Activated CD4-positive, alpha-beta T cell treated with anti-CD3 and anti-CD28 coated beads, Interleukin-2, Interleukin-6, amounts not matched to agents 100 ng/mL and 50 ng/mL, durations not matched to agents 16 hours and 8 hours (primary cell): ENCODE data around the gene SRD5A2.

Source experiments
- DNase-seq: peaks from one replicate; pipeline ENCODE4 v3.0.0-alpha.2; 2020

SRD5A2 gene, protein sequence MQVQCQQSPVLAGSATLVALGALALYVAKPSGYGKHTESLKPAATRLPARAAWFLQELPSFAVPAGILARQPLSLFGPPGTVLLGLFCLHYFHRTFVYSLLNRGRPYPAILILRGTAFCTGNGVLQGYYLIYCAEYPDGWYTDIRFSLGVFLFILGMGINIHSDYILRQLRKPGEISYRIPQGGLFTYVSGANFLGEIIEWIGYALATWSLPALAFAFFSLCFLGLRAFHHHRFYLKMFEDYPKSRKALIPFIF

DNA sequence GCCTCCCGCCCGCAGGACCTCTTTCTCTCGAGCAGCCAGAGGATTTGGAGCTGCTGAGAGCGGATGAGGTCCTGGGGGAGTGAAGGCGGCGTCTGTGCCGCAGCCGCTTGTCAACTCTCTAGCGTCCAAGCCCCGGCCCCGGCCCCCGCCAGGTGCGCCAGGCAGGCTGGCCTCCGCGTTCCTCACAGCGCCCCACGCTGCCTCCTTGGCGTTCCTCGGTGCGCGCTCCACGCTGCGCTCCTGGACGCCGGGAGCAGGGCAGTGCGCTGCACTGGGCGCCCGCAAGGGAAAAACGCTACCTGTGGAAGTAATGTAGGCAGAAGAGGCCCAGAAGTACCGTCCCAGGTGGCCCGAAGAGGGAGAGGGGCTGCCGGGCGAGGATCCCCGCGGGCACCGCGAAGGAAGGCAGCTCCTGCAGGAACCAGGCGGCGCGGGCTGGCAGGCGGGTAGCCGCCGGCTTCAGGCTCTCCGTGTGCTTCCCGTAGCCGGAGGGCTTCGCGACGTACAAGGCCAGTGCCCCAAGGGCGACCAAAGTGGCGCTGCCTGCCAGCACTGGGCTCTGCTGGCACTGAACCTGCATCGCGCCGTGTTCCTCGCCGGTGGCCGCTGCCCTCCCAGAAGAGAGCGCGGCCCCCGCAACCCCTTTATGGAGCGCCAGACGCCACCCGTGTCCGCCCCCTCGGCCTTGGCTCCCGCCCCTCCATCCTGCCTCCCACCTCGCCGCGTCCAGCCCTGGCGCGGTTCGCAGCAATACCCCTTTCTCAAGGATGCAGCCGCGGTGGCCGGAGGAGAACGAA lies at the start of gene SRD5A2:
SRD5A2 (minus strand) TSS at position 618 of the 797 bp plus-strand sequence; CDS start at position 580, 38 bp downstream.
- no peak for DNase-seq

DNA sequence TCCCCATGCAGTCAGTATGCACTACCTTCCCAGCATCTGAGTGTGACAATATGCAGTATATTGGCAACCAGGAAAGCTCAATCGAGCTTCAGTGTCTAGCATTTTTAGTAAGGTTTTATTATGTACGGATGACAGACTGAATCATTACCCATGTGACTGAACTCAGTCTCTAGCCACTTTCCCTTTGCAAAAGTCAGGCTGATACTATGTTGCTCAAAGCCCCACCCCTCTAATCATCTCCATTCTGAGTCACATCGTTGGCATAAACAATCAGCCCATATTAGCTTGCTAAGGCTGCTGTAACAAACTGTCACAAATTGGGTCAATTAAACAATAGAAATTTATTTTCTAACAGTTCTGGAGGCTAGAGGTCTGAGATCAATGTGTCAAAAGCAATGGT lies 25.8 kb upstream of the SRD5A2 start:
- DNase-seq: no peak

DNA sequence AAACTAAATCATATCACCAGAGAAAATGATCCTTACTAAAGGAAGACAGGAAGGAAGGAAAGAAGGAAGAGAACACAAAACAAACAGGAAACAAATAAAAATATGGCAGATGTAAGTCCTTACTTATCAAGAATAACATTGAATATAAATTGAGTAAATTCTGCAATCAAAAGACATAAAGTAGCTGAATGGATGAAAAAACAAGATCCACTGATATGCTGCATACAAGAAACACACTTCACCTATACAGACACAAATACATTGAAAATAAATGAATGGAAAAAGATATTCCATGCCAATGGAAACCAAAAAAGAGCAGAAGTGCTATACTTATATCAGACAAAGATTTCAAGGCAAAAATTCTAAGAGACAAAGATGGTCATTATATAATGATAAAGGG lies 18.0 kb upstream of the SRD5A2 start:
- DNase-seq: no peak

DNA sequence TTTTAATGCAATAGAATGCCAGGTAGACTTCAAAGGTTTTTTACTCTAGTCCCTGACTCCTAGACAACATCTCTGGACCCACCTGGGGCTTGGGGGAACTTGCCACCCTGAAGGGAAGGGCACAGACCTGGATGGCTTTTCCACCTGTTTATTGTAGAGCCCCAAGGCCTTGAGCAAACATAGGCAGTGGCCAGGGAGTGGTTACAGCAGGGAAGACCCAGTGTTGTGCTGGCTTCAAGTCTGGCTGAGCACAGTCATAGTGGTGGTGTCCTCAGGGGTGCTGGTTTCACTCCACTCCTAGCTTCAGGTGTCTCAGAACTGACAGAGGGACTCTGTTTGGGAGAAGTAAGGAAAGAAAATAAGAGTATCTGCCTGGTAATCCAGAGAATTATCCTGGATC lies 5.5 kb upstream of the SRD5A2 start:
- DNase-seq: no peak

DNA sequence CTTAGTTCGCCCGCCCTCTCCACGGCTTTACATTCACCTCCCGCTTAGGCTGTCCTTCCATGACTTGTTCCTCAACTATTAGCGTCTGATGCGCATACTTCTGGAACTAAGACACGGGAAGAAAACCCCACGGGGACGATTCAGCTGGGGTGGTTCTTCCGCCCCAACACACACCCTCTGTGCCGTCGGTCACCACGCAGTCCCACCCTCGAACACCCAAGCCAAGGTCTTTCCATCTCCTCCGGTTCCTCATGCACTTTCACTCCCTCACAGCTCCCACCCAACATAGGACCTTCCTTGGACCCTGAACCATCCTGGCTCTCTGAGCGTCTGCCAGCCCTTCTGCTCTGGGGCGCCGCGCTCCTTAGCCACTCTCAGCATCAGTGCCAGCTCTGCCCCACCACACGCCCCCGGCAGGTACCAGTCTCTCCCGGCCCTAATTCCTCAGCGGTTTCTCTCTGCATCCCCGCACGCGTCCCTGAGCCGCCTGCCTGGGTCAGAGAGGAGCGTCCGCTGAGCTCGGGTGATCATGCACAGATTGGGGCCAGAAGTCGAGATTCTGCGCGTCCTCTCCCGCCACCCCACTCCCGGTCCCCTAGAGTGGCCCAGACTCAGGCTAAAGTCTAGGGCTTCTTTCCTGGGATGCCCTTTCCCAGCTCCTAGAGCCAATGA lies 522 bp upstream of the SRD5A2 start:
- no peak for DNase-seq

DNA sequence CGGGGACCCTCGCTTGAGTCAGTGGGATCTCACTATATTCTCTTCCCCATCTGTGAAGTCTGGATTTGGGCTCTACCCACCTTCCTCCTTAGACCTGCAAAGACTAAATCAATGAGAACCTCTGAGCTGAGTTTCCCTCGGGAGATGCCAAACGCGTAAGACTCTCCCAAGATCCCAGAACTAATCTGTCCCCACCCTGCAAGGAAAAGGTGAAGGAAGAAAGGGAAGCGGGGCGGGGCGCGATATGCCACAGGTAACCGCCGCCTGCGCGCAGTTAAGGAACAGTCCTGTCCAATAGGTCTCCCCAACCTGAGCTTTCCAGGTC lies 780 bp downstream of the SRD5A2 start:
- no peak for DNase-seq

DNA sequence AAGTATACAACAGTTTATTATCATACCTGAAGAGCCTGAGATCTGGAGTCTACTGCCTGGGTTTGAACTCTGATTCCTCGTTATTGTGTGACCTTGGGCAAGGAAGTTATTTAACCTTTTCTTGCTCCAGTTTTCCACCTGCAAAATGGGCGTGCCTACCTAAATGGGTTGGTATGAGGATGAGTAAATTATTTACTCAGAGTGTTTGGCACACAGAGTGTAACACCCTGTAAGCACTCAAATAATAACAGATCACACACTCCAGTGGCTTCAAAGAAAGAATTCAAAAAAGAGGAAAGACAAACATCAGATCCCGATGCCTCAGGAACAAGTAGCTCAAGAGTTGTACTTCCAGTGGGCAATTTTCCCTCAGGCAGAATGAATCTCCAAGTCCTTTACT lies 2.4 kb downstream of the SRD5A2 start:
- no peak for DNase-seq

DNA sequence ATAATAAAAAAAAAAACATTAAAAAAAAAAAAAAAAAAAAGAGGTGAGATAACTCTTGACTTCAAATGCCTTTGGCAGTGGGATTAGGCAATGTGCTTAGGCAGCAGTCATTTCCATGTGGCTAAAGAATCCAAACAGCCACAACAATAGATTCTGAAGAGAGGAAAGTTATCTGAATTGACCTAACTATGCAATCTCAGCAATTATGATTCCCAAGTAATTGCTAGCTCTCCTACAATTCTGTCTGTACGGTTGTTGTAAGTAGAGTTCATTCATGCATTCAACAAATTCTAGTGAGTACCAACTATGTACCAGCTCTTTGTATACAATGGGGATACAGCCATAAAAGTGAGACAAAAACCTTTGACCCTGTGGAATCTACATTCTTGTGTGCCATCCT lies 3.6 kb downstream of the SRD5A2 start:
- DNase-seq: no peak

DNA sequence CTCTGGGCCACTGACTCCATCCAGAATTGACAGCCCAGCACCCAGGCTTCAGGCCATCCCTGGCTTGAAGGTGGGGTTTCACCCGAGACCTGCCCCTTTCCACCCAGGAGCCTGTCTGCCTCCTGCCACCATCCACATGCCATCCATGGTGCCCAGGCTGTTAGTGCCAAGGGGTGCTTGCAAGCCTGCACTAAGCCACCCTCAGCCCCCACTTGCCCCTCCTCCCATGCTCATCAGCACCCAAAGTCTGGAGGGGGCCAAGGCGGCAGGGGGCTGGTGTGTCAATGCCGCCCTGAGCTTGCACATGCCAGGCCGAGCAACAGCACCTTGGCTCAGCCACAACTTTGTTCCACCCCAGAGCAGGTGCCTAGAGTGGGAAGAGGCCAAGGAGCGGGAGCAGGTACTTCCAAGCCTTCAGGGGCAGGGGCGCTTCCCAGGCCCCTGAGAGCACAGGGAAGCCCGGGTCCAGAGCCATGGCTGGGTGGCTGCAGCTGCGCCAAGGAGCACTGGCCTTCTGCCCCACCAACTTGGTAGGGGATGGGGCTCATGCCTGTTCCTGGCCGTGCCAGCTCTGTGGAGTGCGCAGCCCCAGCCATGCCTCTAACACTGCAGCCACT lies 12.0 kb downstream of the SRD5A2 start:
- DNase-seq: no peak

DNA sequence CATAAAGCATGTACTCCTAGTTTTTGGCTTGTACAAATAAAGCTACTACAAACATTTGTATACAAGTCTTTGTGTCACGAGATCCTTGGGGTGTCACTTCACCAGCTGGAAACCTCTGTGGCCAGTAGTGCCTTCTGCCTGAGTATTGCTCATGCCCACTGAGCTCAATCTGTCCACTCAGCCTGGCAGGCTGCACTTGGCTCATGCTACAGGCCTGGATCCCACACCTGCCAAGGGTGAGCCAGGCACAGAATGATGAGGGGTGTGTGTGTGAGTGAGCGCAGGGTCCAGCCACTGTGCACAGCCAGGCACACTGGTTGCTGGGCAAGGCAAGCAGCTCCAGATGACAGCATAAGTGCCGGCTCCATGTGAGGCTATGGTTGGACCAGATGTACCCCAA lies 13.1 kb downstream of the SRD5A2 start:
- DNase-seq: no peak

DNA sequence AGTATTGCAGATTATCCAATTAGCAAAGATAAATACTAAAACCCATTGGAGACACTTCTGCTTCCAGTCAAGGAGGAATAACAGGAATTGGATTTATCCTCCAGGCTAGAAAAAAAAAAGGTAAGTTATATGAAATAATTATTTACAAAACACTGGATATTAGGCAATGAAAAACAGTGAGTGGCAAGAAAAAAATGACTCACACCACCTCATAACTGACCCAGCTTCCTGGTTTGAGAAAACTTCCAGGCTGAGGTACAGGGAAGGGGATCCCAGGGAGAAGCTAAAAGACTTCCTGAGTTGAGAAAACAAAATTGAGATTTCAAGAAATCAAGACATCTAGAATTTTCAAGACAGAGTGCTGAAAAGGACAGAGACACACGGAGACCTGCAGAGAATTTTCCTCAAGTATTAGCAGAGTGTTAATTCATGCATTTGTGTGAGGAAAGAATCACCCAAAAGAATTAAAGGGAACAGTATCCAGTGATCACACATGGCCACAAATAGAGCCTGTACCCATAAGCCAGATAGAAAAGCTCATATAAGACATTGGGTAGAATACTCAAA lies 17.4 kb downstream of the SRD5A2 start:
- no peak for DNase-seq

DNA sequence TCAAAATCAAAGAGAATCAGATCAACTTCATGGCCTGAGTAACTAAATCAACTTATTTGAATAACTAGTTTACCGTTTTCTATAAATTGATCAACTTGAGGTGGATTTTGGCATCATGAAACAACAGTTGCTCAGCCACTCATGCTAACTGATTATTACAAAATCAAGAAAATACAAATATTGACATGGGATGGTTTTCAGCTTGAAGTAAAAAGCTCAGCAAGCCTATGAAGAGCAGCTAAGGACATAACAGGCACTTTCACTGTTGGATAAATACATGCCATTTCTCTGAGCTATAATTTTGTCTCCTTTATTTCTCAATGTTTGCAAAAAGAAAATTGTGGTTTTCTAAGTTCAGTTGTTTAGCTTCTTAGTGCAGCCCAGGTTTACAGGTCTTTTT lies 18.9 kb downstream of the SRD5A2 start:
- DNase-seq: no peak

DNA sequence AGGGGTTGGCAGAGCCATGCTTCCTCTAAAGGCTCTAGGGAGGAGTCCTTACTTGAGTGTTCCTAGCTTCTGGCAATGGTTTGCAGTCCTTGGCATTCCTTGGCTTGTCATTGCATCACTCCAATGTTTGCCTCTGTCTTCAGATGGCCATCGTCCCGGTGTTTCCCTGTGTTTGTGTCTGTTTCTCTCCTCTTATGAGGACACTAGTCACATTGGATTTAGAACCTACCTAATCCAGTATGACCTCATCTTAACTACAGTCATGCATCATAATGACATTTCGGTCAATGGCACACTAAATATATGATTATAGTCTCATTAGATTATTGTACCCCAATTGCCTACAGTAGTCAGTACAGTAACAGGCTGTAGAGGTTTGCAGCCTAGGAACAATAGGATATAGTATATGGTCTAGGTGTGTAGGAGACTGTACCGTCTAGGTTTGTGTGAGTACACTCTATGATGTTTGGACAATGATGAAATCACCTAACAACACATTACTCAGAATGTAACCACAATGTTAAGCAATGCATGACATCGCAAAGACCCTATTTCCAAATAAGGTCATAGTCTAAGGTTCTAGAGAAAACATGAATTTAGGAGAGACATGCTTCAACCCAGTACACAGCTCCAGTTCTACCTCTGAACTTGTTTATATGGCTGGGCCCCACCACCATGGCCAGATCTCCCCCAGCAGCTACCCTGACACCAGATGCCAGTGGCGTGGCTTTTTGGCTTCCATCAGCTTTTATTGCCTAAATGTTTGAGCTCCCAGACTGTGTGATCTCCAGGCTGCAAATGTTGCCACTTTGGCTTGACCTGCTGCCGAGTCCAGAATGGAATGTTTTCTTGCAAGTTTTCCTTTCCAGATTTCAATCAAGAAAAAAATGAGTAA lies 22.1 kb downstream of the SRD5A2 start:
- DNase-seq: no peak

DNA sequence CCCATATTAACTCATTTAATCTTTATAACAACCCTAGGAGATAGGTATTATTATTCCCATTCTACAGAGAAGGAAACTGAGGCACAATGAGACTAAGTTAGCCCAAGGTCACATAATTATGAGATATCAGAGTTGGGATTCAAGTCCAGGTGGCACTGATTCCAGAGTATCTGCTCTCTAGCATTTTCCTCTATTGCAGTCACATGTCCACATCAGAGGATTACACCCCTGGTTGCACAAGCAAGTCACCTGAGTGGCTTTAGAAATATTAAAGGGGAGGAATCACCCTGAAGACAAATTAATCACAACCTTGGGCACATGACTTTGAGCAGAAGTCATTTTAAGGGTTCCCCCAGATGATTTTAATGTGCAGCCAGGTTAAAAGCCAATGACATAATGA lies 23.8 kb downstream of the SRD5A2 start:
- no peak for DNase-seq

DNA sequence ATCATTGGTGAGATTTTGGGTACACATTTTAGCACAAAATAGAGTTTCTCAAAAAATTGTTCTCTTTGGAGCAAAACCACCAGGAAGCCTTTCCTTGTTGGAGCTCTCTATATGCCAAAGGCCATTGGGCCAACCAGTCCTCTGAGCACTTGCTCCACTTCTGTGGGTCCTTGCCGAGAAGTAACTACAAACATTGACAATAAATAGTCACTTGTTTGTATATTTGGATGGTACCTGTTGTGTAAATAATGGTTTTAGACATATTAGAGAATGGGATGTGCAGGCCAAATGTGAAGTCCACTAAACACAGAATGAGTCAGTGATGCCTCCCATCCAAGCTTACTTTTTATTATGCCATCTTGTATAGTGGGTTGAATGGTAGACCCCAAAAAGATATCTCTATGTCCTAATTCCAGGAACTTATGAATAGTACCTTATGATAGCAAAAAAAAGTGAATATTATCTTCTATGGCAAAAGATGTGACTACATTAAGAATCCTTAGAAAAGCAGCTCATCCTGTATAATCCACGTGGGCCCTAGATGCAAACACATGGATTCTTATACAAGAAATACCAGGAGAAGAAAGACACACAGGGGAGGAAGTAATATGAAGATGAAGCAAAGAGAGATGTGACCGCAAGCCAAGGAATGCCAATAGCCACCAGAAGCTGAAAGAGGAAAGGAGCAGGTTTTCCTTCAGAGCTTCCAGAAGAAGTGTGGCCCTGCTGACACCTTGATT lies 24.6 kb downstream of the SRD5A2 start:
- DNase-seq: no peak

DNA sequence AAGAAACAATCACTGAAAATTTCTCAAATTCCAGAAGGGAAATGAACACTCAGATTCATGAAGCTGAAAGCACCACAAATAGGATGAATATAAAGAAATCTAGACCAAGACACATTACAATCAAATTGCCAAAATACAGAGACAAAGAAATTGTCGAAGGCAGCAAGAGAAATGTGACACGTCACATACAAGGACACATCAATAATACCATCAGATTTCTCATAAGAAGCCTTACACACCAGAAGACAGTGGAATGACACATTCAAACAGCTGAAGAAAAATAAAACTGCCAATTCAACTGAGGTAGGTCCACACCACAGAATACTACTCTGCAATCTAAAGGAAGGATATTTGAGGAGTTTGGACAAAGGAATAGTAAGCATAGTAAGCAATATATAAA lies 27.4 kb downstream of the SRD5A2 start:
- no peak for DNase-seq

DNA sequence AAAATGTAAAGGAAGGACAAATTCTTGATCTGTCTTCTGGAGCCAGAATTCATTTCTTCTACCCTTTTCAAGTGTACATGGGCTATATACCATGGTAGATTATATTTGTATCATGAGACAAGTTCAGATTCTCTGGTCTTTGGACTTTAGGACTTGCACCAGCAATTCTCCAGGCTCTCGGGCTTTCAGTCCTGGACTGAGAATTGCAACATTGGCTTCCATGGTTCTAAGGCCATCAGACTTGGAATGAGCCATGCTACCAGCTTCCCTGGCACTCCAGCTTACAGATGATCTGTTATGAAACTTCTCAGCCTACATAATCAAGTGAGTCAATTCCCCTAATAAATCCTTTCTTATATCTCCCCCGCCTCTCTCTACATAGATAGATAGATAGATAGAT lies 33.3 kb downstream of the SRD5A2 start:
- no peak for DNase-seq

DNA sequence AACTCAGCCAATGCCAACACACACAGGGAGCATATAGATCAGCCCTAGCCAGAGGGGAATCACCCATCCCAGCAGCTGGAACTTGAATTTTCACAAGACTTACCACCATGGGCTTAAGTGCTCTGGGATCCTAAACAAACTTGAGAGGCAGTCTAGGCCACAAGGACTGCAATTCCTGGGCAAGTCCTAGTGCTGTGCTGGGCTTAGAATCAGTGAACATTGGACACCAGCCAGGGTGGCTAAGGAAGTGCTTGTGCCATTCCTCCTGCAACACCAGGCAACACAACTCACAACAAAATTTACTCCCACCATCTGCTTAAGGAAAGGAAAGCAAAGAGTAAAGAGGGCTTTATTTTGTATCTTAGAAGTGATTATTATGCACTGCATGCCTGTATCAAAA lies 38.9 kb downstream of the SRD5A2 start:
- no peak for DNase-seq

DNA sequence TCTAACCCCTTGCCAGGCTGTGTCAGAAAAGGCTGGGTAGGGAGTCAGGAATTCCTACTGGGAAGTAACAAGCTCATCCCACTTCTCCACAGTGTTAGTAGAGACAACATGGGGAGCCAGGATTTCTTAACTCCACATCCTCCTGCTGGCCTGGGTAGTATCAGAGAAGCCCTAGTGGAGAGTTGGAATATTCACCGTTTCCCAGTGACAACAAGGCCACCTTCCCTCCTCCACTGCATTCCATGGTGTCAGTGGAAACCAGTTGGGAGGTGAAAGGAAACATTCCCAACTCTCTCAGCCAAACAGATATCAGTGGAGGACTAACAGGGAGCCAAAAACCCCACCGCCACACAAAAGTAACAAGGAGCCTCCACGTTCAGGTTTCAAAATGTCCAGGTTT lies 41.2 kb downstream of the SRD5A2 start:
- DNase-seq: no peak

DNA sequence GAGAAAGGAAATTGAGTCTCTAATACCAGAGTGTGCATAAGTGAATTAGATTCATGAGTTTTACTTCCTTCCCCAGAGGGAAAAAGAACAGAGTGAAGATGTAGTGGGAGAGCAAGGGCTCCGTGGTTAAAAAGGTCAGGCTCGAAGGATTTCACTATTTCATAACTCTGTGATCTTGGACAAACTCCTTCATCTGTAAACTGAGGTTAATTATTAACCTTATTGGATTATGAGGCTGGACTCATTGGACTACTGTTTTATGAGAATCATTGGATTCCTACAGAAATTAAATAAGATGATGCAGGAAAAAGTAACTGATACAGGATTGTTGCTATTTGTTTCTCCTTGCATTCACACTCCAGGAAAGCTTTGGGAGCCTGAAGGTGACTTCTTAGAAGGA lies 45.0 kb downstream of the SRD5A2 start:
- no peak for DNase-seq

DNA sequence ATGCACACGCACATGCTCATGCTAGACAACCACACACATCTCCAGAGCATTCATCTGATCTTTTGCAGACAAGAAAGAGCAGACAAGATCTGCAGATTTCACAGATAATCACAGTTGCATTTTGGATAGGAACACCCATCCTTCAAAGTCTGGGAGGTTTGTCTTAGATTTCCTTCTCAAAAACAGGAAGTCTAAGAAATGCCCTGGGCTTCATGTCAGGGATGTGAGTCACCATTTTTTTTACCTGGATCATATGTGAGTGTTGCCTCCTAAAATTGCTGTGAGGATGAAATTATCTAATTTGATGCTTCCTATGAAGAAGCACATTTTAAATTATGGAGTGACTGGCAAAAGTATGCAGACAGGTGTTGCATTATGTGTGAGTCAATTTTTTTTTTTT lies 46.1 kb downstream of the SRD5A2 start:
- no peak for DNase-seq

DNA sequence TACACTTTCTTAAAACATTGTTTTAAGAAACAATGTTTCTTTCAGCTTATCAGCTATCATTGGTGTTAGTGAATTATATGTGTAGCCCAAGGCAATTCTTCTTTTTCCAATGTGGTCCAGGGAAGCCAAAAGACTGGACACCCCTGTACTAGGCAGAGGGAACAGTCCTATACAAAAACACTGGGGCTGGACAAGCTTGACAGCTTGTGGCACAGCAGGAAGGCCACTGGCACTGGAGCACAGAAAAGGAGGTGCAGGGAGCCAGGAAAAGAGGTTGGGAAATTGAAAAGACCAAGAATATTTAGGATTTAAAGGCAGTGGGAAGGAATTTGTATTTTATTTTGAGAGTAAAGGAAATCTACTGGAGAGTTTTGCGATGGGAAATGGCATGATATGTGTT lies 47.7 kb downstream of the SRD5A2 start:
- no peak for DNase-seq
